SW 1271 (cell line): Measurements from ENCODE around the gene ZCCHC14.

Experiments used
- DNase-seq, 2 experiments: peaks; one replicate each; lab custom pipeline; 2025; lab: John Stamatoyannopoulos, UW

Gene ZCCHC14

DNA sequence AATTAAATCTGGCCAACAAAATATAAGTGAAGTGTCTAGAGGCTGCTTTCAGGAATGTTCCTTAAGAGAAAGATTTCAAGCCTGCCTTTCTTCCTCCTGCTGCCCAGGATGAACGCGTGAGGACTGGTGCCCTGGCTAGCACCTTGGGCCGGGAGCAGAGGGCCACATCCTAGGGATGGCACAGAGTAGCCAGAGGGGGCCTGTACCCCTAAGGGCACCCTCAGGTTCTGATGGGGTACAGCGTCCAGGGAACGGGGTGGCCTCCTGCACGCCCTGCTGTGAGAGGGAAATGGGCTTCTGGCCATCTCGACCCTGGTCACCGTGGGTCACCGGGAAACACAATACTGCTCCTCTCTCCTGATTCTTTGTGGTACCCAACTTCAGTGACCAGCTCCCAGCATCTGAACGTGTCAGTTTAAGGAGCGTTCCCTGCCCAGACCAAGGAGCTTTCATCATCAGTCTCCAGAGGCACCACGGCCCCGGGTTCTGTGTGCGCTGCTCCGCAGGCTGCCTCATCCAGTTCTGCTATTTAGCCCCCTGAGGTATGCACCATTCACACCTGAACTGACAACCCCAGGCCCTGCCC is 60.4 kb downstream of the ZCCHC14 start:
- DNase-seq, result no peak

DNA sequence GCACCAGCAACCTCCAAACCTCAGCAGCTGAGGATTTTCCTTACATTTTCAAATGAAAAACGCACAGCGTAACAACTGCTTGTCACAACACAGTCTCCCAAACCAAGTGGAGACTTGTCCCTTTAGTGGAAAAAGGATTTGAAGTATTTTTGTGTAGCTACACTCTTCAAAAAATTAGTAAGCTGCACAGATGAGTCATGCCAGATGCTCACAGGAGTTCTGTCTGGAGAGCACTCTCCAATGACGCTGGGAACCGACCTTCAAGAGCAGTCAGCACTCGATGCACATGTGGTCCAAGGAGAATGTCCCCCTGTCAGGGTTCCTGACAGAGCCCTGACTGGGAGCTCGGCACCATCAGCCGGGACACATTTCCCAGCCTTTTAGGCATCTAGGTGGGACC is 60.9 kb downstream of the ZCCHC14 start:
- DNase-seq, result no peak

DNA sequence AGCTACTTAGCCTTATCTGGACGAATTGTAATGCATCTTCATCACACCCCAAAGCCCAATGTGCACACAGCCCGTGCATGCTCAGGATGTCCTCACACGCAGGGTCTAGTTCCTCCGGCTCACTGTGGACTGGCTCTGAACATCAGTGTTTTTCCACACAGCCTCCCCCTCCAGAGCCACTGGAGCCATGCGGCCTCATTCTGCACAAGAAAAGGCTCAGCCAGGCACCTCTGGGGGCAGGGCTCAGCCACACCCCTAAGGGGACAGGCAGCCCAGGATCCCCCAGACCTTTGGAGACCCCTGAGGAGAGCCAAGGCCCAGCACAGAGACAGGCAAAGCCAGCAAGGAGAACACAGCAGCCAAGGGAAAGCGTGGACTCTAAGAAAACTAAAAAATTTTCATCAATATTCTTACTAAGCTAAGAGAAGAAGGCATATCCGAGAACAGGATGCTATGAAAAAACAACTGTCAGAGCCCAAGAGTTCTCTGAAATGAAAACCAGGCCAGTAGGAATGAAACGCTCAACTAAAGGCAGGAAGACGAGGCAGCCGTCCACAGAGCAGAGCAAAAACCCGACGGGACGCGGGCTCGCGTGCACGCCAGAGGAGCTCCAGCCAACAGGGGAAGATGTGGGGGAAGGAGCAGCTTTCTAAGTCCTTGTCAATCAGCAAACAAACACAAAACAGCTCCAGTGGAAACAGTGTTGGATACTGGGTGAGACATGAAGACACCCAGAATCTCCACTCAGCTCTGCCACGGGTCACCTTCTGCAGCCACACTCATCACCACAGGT is 66.2 kb downstream of the ZCCHC14 start:
- DNase-seq, result no peak

DNA sequence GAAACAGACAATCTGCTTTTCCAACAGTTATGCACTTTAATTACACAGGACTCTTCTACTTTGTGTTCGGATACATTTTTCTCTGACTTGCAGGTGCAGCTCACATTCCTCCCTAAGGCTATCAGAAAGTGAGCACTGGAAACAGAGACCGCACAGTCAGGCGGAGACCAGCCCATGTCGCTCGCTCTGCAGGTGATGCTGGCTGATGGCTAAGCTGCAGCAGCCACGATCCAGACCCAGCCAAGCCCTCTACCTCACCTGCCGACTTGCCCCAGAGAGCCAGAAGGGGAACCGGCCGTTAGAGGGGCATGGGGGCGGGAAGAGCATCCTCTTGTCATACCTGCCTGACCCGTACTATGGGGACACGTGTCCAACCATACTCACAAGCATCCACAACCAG is 66.9 kb downstream of the ZCCHC14 start:
- no peak for DNase-seq

DNA sequence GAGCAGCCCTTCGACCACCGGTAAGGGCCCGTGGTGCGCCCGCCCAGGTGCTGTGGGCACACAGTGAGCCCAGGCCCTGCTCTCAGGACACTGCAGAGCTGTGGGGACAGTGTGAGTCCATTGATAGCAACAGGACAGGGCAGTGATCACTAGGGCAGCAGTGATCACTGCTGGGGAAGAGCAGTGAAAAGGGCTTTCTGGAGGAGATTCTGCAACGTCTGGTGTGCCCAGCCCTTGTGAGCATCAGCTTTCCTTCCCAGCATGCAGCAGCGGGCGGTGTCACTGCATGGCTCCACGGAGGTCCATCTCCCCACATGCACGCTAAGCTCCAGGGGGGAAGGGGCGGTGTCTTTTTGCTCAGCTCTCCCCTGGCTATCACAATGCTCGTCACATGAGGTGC is 68.6 kb downstream of the ZCCHC14 start:
- no peak for DNase-seq

DNA sequence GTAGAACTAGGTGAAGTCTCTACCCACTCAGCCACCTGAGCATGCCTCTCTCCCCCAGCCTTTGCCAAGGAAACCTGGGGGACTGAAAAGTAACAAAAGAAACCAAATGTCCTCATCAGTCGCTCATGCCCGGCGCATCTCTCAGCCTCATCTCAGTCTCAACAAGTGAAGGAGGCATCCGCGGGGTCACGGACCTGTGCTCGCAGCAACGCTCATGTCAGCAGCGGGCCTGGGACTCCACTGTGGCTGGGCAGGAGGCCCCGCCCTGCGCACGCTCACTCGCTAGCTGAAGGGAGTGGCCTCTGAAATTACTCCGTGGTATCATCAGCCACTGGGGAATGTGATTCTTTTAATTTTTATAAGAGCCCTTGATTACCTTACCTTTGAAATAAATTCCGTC is 69.4 kb downstream of the ZCCHC14 start:
- DNase-seq, result no peak

DNA sequence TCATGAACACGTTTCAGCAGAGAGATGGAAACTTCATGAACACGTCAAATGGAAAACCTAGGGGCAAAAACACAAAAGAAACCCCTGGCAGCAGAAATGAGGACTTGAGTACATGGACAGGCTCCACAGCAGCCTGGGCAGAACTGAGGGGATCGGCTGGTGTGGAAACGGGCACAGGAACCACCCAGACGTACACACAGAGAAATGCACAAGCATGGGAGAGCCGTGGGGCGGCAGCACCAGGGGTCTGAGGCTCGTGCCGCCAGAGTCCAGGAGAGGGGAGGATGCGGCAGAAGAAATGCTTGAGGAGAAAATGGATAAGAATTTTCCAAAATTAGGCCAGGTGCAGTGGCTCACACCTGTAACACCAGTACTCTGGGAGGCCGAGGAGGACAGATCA is 70.7 kb downstream of the ZCCHC14 start:
- DNase-seq, result no peak

DNA sequence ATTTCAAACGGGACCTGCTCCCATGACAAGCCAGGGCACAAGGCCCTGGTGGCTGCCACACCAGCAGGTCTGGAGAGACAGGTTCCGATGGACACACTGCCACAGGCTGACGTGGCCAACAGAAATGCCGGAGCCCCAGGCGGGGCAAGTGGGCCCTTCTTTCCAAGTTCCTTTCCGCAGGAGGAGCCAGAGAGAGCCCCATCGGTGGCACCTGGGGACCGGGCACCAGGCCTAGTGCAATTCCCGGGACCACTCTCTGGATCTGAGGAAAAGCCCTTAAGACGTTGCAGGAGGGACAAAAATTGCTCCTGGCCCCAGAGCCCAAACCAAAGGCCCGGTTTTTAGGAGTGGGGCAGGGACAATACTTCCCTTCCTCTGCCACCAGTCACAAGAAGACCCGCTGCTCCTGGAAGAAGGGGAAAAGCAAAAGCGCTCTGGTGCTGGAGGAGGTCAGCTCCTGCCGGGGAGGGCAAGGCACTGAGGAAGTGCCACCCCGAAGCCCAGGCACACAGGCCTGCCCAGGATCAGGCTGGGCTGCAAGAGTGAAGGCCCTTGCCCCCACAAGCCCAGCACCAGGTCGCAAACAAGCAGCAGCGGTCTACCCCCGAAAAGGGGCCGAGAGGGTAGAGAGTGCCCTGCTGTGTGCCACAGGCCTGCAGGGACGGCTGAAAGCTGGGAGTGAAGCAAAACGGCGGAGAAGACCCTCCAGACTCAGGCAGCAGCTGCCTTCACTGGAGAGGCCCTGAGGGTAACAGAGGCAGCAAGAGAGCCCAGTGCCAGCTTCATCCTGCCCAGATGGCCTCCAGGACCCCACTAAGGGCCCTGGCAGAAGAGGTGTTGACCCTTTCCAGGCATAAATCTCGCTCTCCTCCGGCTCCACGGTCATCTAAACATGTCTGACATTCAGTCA is 71.6 kb downstream of the ZCCHC14 start:
- DNase-seq, result no peak

DNA sequence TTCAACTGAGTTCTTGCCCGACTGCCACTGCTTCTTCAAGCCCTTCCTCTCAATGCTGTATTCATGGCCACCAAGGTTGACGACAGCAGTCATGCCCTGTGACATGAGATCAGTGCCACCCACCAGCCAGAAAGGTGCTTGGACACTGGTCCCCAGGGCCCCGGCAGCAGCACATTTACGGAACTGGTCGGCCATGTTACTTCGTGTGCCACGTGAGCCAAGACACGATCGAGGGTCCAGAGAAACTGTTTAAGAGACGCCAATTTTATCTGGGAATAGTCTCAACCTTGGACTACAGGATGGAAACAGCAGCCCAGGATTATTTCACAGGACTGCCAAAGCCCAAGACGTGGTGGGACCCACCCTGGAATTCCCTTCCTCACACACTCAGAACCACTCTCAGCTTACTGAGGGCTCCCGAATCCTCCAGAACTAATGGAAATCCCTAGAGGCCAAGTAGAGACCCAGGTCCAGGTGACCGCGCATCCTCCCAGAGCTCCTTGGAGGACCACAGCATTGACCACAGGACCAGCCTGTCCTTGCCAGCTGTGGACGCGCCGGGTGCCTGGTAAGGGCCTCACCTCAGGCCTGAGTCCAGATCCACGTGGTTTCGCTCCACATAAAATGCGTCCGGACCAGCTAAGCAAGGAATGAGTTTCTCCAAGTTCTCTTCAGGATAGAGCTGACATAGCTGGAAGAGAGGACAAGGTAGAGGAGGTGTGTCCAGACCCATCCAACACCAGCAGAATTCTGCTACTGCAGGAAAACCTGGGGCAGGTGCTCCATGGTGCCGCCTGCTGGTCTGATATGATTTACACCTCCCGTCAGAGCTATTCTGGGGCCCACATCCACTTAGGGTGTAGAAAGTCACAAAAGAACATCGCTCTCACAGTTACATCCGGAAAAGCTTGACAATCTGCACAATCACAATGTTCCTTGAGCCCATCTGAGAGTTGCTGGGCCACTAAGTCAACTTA is 72.5 kb downstream of the ZCCHC14 start:
- no peak for DNase-seq

DNA sequence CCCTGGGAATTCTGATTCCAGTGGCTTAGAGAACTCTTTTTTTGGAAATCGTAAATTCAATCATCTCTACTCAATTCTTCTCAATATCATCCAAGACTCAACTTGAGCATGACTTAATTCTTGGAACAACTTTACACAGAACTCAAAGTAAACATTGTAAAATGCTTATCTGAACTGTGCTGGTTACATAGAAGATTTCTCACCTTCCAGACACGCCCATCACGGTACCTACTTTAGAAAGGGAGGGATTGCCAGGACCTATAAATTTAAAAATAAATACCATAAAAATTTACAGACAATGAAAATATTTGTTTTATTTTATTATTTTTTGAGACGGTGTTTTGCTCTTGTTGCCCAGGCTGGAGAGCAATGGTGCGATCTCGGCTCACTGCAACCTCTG is 74.2 kb downstream of the ZCCHC14 start:
- DNase-seq, result no peak

DNA sequence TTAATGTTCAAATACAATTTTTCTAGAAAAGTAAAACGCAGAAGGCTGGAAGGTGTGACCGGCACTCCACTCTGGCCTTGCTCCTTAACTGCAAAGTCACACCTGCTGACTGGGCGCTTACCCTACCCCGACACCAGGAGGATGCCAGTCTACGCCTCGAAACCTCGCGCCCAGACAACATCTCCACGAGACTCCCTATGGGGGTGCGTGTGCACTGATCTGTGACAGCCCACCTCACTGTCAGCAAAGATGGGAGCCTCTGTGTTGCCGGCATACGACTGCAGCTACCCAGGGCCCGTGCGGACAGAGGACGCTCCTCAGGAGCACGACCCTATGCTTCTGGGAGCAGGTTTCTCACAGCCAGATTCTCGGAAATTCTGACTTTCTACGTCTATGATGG is 74.6 kb downstream of the ZCCHC14 start:
- DNase-seq, result no peak

DNA sequence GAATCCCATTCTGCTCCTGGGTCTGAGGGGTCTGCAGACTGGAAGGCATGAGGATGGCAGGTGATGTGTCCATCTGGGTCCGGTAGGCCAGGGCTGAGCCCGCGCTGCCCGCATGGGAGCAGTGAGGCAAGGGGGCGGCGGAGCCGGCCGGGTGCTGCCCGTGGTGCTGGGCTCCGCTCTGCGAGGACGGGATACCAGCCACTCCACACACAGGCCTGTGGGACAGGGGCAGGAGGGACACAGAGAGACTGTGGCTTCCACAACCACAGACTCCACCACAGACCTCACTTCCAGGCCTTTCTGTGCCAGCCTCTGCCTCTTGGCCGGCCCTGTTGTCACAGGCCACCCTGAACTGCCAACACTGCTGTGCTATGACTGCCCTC is 75.3 kb downstream of the ZCCHC14 start:
- no peak for DNase-seq

DNA sequence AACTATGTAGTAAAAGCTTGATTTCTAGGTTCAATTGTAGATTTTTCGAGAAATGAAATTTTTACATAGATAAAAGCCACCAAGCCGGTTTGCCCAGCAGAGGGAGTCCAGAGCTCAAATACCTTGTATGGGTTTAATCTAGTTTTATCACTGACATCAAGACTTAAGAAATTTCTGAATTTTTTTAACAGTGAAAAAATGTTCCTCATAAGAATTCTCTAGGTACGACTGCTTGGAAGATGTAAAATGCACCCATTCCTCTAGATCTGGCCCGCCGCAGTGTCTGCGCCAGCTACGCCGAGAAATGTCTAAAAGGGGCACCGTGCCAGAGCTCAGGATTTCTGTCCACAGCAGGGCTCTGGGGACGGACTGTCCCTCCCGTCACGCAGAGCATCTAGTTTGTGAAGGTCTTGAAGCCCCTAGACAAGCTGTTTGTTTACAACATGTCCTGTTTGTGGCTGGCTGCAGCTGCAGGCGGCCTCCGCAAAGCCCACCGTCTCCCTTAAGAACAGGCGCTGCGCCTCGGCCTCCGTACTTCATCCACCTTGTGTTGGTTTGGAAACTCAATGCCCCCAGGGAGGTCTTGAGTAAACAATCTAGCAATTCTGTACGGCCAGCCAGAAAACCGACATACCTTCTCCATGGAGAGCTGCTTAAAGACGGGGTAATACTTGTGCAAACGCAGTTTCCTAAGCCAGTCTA is 75.8 kb downstream of the ZCCHC14 start:
- peak in 1 of 2 experiments; percentile 57 for DNase-seq

DNA sequence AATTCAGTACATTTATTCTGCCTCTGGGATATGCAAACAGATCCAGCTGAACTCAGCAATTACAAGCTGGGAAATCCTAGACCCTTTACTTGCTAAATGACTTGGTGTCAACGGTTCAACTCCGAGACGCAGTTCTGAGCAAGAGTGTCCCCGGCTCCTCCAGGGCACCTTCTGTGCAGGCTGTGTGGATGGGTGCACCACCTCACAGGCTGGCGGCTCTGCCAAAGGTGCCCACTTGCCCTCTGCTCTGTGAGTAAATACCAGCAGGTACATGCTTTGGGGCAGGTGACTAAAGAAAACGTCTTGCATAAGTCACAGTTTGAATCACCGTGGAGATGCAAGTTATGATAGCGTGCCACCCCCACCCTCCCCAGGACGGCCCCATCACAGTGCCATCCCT is 77.4 kb downstream of the ZCCHC14 start:
- DNase-seq, result no peak

DNA sequence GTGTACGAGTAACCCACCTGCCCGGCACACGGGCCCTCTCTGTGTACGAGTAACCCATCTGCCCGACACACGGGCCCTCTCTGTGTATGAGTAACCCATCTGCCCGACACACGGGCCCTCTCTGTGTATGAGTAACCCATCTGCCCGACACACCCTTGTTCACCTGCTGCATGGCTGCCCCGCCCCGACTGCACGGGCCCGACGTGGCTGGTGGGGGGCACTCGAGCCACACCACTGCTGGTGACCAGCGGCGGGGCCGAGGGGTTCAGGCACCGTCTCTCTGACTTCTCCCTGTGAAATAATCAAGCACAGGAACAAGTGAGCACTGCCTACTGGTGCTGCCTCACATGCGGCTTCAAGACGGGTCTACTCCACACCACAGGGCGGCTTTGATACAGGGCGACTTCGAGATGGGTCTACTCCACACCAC is 78.6 kb downstream of the ZCCHC14 start:
- no peak for DNase-seq

DNA sequence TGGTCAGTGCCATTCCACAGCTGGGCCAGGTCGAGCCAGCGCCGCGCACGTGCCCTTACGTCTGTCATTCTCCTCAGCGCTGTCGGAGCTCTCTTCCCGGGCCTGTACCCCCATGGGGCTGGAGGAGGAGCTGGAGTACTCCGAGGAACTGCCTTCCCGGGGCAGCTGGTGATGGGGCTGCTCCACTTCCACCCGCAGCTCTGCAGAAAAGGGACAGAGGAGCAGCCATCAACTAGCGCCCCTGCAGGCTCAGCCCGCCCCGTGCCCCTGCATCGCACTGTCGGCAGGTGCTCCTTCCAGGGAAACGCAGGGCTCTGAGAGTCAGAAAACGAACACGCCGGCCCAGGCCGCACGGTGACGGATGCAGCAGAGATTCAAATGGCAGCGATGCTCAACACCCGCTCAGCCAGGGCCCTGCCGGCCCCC is 79.8 kb downstream of the ZCCHC14 start:
- no peak for DNase-seq

DNA sequence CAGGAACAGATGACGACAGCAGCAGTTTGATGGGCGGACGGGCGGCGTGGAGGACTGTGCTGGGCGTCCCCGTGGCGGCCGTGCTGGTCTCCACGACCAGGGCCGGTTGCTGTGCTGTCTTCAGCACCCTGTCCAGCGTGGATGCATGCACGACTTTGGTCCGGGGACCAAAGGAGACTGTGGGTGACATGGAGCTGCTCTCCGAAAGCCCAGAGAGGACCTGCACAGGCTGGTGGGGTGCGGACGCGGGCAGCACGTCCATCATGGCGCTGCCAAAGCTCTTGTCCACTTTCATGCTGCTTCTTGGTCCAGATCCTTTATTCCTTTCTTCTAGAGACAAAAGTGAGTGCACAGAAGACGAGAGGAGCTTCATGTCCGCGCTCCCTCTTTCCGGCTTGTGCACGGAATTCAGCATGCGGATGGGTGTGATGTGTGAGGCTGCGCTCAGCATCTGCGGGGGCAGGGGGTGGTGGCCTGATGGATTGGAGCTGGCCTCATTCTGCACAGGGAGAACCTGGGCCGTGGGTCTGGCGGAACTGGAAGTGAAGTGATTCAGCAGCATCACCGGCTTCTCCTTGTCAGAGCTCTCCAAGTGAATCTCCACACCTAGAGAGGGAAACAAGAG is 80.3 kb downstream of the ZCCHC14 start:
- DNase-seq, result no peak

DNA sequence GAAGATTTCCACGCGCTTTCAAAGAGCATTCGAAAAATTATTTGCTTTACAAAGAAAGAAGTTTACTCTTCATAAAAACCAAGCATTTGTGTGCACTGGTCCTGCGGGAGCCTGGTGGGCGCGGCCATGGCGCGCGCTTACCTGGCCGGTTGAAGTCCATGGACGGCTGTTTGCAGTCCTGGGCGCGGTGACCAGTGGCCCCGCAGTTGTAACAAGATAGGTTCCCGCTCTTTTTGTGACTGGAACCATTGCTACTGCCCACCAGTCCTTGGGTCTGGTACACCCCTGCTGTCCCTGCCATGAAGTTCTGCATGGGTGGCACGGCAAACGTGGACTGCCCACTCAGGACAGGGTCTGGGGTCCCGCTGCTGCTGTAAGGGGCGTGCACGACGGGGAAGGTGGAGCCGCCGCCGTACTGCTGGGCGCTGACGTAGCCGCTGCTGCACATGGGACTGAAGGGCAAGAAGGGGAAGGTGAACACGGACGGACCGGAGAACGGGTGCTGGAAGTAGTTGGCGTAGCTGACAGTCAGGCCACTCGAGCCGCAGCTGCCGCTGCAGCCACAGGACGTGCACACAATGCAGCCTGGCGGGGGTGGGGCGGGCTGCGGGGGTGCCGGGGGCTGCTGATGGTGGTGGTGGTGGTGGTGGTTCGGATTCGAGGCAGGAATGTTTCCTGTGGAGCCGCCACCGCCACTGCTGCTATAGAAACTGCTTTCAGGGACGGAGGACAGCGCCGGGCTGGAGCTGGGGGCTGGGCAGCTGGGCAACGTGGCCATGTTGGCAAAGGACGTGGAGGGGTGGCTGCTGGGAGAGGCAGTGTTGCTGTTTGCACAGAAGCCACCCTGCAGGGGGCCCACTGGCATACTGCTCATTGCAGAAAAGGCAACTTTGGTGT is 81.2 kb downstream of the ZCCHC14 start:
- no peak for DNase-seq

DNA sequence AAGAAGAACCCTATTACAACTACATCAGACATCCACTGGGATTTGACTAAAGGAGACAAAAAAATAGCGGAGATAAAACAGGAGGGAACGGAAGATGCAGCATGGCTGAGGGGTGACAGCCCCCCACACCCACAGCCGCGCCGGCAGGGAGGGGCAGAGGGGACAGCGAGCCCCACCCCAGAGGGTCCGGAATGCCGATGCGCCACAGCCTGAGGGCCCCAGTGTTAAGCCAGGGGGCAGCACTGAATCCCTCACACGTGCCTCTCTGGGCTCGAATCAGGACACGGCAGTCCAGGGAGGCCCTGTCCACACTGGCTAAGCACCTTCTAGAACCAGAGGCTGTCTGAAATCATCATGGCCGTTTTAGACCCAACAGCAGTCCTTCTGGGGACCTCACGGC is 81.9 kb downstream of the ZCCHC14 start:
- DNase-seq, result no peak
